Cerebellar cortex (tissue), 1 donor: ENCODE data around the gene IFNE.
"Not testable (repeated sequence)": the region's sequence is repeated elsewhere in the genome, so short reads cannot be mapped to it uniquely, and the experiment has no call there.

Source experiments
- DNase-seq: peaks from one replicate; pipeline ENCODE4 v3.0.0-alpha.2; 2015; ENCODE audit warnings: low spot score

Gene IFNE

DNA sequence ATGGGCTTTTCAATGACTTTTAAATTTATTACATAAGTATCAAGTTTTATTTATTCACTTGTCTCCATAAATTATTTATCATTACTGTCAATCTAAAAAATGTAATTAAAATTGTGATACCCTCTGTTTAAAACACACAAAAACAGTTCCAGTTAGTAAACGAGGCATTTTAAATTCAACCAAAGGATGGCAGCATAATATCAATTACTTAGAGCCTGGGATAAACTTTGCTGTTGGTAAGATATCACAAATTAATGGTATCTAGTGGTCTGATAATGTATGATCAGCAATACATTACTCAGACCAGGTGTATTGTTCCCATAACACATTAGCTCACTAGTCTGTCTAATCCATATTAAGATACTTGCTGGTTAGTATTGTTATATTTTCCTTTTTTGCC, 9.6 kb upstream of the IFNE start:
- DNase-seq: no peak

DNA sequence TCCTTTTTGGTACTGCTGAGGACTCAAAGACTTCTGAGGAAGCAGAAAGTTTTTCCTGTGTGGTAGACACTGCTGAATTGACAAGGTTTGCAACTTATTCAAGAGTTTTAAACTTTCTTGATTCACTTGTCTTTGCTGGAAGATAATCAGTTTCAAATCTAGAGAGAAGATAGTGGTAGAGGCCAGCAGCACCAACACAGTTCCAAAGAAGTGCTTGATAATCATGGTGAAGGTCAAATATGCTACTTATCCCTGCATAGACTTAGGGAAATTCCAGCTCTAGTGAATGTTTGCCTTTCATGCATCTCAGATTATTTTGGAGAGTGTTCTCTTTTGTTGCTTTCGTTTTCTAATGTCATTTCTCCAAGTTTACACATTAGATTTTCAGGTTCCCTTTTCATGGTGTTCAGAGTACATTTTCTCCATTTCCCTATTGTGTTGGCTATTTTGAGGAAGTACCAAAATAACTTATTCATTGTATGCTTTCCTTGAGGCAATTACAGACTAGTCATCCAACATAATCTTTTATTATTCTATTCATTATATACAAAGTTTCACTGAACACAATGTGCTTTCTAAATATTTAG, 550 bp downstream of the IFNE start:
- DNase-seq: no peak

DNA sequence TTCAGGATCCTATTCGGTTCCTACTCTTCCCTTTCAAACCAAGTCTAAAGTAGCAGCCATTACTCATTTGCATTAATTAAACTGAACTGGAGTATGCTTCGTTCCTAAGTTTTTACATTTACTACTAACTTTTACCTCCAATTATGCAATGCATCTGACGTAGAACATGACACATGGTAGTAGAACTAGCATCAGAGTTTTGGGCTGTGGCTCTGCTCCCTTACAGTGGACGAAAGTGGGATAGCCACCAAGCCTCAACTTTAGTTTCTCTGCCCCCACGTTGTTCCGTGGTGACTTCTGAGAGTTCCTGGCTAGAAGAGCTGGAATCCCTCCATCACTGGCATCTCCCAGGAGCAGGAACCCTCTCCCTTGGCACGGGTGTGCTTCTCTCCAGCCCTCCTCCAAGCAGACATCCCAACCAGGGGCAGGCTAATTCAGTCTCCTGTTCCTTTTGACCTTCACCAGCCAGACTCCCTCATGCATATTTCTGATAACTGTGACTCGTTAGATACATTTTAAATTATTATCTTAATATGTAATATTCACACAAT, 2.9 kb downstream of the IFNE start:
- DNase-seq: no peak

DNA sequence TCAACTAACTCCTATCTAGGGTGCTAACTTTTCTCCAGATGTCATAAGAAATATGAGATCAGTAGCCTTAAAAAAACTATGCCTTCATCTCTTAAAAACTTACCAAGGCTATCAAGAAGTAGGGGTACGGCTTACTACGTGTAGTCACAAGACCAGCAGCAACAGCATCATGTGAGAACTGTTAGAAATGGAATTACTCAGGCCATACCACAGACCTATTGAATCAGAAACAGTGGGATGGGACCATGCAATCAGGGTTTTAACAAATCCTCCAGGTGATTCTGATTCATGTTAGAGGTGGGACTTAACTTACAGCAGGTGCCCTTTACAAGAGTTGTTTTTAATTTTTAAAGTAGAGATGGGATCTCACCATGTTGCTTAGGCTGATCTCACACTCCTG, 4.6 kb downstream of the IFNE start:
- DNase-seq: no peak

DNA sequence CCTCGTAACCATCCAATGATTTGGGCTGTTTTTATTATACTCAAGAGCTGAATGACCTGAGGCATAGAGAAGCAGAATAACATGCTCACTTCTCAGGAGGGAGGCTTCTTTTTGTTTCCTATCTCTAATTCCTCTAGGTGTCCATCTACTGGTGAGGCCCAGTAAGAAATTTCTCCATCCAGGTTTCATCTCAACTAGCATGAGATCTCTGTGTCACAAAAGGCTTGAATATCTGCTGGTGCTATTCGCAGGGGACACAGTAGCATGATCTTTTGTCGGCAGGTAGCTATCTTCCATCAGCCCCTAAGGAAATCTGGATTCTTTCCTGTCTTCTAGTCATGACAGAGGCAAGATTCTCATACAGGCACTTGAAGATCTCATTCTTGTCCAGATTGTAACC, 8.9 kb downstream of the IFNE start:
- DNase-seq: no peak

DNA sequence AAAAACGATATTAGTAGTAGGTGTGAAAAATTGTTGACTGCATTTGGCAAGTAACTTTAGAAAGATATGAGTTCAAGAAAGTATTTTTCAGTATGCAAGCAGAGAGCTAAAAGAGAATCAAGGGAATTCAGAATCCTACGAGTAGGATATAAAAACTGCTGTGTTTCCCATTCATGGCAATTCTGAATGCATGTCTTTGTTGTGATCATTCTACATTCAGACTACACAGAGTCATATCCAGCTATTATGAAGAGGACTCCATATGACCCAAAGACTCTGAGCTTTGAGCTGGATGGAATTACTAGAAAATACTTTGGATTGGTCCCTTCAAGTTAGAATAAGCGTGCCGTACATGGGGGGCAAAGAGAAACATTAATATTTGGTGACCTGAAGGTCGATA, 12.0 kb downstream of the IFNE start:
- DNase-seq: no peak

DNA sequence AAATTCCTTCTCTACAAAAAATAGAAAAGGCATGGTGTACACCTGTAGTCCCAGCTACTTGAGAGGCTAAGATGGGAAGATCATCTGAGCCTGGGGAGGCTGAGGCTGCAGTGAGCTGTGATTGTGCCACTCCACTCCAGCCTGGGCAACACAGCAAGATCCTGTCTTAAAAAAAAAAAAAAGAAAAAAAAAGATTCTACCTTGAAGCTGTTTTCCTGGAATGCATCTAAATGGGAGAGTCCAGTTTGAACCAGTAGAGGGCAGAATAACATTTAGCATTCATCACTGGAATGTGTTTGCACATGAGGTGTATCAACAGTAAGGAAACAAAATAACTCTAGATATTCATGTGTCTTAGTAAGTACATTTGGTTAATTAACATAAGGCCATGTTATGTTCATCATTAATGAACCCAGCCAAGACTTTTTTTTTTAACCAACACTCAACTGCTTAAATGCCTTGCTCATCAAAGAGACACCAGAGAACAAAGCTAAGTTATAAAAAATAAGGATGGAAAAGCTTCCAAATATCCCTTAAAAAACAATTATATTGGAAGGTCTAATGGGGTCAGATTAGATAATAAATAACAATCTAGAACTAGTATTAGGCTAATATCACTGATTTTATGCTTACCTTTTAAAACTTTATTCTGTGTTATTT, 16.1 kb downstream of the IFNE start:
- peak; percentile 37 for DNase-seq

DNA sequence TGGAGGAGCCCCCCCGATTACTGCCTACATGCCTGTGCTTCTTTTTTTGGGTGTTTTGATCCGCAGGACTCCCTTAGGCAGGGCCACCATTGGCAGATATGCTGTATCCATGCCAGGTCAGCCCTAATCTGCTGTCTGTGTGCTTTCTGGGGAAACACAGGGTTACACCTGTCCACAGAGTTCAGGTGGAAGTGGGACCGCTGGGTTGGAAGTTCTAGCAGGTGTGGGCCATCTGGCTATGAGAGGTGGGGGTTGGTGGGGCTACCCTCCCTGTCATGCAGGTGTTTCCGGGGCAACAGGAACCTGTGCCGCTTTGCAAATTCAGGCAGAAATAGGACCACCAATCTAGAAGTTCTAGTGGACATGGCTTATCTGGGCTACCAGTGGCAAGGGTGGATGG, 17.0 kb downstream of the IFNE start:
- DNase-seq: no peak

DNA sequence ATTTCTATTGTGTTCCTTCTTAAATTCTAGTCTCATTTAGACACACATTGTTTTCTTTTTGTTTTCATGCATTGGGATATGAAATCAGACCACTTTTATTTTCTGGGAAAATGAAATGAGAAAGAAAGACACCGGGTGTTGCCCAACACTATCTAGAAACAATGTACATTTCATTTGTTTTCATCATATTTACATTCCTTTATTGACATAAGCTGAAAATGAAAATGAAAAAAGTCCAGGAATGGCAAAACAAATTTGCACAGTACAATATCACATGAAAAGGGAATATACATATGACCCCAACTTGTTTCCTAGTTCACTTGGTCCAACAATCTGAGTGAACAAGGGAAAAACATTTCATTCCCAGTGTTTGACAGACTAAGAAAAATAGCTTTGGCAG, 20.7 kb downstream of the IFNE start:
- no peak for DNase-seq

DNA sequence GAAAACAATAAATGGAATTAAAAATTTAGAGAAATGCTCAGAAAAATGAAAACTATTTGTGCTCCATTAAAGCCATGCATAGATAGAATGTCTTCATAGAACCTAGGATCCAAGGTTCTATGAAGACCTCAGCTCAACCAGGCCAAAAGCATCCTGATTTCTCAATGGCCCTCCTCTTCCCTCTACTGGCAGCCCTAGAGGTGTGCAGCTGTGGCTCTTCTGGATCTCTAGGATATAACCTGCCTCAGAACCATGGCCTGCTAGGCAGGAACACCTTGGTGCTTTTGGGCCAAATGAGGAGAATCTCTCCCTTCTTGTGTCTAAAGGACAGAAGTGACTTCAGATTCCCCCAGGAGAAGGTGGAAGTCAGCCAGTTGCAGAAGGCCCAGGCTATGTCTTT, 26.8 kb downstream of the IFNE start:
- DNase-seq: peak; percentile 29

DNA sequence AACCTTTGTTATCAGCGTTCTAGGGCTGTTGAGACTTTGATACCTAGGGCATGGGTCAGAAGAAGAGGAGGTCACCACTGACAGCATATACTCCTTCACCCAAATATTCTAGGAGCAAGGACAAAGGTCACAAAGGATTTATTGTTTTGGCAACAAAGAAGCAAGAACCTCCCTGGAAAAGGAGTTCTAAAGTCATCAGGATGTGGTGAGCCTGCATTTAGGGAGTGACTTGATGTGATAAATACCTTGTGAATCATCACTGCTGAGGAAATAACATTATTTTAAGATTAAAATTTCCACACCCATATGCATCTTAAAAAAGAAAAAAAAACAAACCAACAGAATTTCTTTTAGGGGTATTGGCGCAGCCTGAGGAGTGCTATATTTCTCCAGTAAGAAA, 28.0 kb downstream of the IFNE start:
- DNase-seq: no peak

DNA sequence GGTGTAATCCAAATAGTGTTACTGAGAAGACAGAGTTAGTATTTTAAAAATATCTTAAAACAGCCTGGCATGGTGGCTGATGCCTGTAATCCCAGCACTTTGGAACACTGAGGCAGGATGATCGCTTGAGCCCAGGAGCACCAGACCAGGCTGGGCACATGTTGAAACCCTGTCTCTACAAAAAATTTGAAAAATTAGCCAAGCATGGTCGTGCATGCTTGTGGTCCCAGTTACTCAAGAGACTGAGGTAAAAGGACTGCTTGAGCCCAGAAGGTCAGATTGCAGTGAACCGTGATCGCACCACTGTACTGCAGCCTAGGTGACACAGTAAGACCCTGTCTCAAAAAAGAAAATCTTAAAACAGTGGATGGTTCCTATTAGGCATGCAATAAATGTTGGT, 29.4 kb downstream of the IFNE start:
- DNase-seq: no peak

DNA sequence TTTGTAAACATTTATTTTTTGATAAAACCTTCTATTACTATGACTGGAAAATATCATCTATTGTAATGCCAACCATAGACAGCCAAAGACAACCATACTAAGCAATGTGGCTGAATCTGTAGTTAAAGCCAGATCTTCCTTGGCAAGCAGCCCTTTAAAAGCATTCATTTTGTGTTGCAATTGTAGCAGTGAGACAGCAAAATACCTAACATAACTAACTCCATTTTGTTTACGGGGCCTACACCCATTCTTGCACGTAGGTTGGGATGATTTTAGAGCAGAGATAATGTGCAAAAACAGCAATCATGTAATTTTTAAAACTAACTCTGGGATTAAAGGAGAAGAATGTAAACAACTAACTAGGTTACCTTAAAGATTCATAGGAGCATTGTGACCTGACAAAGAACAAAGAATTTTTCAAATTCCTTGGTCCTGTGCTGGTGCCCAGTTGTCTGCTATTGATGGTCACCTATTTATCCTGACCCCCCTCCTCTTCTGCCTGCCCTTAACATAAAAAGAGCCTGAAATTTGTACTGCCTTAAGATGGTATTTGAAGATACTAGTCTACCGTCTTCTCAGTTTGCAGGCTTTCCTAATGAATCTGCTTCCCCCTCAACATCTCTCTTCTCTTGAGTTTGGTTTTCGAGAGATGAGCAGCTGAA, 31.2 kb downstream of the IFNE start:
- no peak for DNase-seq

DNA sequence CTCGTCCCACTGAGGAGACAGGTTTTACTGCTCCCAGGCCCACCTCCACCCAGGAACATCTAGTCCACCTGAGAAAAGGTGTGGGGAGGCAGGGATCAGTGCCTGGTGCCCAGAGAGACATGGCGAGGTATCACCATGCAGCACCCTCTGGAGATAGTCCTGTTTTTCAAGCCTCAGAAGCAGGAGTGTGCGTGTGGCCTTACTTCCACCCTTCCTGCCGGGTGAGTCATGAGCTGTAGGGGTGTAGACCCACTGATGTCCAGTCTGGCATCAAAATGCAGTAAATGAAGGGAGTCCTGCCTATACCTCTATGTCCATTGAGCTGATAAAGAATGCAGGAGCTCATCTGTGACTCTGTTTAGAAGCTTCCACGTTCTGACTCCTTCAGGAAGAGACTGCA, 32.8 kb downstream of the IFNE start:
- not testable (repeated sequence) for DNase-seq

DNA sequence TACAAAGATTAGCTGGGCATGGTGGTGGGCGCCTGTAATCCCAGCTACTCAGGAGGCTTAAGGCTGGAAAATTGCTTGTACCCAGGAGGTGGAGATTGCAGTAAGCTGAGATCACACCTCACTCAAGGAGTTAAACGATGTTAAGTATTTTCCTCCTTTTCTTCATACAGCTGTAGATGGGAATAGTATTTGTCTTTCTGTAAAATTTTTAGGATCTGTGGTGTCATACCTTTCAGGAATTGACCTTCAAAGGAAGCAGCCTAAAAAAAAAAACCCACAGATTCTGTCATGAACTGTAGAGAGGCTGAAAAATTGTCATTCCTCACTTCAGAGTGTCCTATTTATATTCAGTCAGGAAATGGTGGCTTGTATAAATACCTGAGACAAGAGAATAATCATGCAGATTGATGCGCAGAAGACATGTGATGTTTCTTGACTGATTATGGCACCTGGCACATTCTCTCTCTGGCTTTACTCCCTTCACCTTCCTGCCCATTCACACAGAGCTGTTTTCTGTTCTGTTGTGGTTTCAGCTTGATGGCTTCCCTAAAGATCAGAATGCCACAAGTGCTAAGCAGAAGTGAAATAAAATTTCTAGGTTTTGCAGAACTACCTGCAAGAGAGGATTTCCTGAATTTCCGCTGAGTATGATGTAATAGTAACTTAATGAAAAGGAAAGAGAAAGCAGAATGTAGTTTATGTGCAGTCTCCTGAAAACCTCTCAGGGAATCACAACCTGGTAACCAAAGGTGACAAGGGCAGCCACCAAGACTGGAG, 38.1 kb downstream of the IFNE start:
- DNase-seq: no peak

DNA sequence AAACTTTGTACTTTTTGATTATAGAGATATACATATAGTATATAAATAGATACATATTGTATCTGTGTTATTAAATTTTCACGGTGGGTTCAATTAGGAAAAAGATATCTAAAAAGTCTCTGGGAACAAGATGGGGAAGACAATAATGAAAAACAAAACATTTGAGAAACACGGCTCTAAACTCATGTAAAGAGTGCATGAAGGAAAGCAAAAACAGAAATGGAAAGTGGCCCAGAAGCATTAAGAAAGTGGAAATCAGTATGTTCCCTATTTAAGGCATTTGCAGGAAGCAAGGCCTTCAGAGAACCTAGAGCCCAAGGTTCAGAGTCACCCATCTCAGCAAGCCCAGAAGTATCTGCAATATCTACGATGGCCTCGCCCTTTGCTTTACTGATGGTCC, 42.0 kb downstream of the IFNE start, which contains the start of gene IFNA1:
Gene IFNA1, plus strand, starts transcription at position 301 of the 400 bp plus-strand sequence. Its CDS starts 69 bp downstream, at position 370.
- DNase-seq: no peak

DNA sequence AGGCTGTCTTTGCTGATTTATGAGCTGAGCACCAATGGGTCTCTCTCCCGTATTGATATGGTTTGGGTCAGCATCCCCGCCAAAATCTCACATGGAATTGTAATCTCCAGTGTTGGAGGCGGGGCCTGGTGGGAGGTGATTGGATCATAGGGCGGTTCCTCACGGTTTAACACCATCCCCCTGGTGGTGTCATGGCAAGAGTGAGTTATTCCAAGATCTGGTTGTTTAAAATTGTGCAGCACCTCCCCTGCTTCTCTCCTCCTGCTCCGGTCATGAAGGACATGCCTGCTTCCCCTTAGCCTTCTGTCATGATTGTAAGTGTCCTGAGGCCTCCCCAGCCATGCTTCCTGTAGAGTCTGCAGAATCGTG, 47.1 kb downstream of the IFNE start:
- not testable (repeated sequence) for DNase-seq

DNA sequence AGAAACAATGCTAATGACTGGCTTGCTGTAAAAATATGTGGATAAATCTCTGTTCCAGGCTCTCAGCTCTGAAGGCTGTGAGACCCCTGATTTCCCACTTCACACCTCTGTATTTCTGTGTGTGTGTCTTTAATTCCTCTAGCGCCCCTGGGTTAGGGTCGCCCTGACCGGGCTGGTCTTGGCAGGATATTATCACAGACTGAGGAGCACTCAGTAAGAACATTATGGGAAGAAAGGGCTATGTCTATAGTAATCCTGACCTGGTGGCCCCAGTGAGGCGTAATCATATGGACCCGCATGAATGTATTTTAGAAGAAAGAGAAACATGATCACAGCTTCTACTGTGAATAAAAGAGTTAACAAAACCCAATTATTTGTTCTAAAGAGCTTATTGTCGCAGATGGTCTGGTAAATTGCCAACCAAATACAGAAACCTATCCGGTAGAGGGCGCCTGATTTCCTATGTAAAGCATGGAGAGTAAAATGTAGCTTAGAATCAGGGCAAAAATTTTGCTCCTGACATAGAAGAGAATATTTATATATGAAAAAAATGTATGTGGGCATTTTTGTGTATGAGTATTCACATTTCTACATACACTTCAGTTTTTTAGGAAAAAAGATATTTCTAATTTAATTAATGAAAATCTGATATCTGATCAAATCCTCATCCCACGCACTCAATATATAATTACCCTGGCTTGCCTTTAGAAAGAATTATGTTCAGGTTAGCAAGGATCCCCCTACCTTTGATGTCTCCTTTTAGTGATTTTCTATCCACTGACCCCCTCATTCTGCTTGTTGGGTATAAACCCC, 47.7 kb downstream of the IFNE start:
- peak; percentile 66 for DNase-seq

DNA sequence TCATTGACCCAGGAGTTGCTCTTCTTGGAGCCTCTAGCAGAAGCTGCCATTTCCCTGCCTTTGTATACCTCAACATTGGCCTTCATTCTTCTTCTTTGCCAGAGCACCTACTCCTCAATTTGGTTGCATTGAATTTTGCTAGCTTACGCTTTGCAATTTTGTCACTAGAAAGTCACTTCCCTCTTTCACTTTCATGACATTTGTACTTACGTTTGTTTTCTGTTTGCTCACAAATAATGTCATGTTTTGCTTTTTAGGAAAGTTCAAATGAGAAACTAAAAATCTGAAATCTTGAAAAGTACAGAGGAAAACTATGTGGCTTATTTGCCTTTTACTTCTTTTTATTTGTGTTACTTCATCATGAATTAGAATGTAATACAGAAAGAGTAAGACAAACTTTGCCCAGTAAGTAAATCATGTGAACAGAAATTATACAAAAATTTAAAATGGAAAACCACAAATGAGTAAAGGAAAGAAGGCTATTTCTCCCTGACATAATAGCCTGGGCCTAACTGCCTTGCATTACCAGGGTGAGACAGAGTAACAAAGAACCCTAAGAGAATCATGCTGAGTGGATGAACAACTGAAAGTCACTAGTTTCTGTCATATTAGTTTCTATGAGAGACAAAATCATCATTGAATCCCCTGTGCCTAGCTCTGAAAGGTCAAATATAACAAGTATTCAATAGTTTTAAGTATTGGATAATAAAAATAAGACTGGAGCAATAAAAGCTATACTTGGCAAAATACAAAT, 49.3 kb downstream of the IFNE start:
- DNase-seq: no peak
